ENCODE data around the gene POLR3A. TPM values are rescaled to one million over a fixed set of nuclear protein-coding genes. Genes with fewer than 3 reads are reported as not detected.

Gene POLR3A
- total and polyA plus RNA-seq, 2 donors (not counting 1 experiment from before 2014, with no cell fraction given): 11.6 to 16.8 TPM

DNA sequence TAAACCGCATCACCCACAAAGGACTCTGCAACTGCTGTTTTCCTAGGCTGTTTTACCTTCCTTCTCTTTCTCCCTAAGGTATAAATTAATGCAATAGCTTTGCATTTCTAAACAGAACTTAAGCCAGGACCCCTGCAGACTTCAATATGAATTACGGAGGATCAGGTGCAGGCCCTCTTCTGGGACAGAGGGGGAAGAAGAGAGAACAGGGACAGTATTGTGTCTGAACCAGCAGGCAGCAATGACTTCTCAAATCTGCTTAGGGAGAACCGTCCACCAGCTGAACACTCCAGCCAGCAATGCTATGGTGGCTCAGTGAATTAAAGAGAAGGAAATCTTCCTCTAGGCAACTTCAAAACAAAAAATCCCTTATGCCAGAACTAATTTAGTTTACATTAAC is 35.7 kb downstream of the POLR3A start:
- Histone ChIP-seq H4K20me1 (ENCODE audit: control insufficient read depth, extremely low read depth, insufficient read depth, low read length) (no peaks in the 10 kb centered on the region), H3K36me3 (ENCODE audit: control insufficient read depth, insufficient read depth, low read length) (peaks cover 10% of the 10 kb centered on the region), H3K9me3 (ENCODE audit: control insufficient read depth, insufficient read depth, low read depth, low read length) (no peaks in the 10 kb centered on the region), H2AFZ (ENCODE audit: low read length) (no peak overlapping the region), H3K9ac (ENCODE audit: insufficient read depth, low read length) (no peak overlapping the region), H3K27me3 (ENCODE audit: control insufficient read depth, insufficient read depth, low read length) (no peaks in the 10 kb centered on the region), H3K4me3 (replicated peaks in 1 of 4; ENCODE audit: control extremely low read depth in 1 of 4, insufficient read depth in 1 of 4, low read depth in 3 of 4, low read length in 4 of 4) (no peak overlapping the region), H3K79me2 (ENCODE audit: control insufficient read depth, insufficient read depth, low read length) (no peaks in the 10 kb centered on the region), H3K4me2 (ENCODE audit: extremely low read depth, insufficient read depth, low read length) (no peak overlapping the region), H3K27ac (ENCODE audit: insufficient read depth, low read length) (no peak overlapping the region), H3K4me1 (ENCODE audit: control insufficient read depth, extremely low read depth, insufficient read depth, low read length) (no peaks in the 10 kb centered on the region)
- TF ChIP-seq, protein P1, sequence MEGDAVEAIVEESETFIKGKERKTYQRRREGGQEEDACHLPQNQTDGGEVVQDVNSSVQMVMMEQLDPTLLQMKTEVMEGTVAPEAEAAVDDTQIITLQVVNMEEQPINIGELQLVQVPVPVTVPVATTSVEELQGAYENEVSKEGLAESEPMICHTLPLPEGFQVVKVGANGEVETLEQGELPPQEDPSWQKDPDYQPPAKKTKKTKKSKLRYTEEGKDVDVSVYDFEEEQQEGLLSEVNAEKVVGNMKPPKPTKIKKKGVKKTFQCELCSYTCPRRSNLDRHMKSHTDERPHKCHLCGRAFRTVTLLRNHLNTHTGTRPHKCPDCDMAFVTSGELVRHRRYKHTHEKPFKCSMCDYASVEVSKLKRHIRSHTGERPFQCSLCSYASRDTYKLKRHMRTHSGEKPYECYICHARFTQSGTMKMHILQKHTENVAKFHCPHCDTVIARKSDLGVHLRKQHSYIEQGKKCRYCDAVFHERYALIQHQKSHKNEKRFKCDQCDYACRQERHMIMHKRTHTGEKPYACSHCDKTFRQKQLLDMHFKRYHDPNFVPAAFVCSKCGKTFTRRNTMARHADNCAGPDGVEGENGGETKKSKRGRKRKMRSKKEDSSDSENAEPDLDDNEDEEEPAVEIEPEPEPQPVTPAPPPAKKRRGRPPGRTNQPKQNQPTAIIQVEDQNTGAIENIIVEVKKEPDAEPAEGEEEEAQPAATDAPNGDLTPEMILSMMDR (conservative IDR thresholded peaks at IDR 0.05 in 1 of 2, IDR thresholded peaks at IDR 0.05 in 1 of 2; ENCODE audit: low read depth in 1 of 2, low read length in 2 of 2): no peak
- no peak for TF ChIP-seq EZH2 (IDR thresholded peaks at IDR 0.05; ENCODE audit: low read length, missing control alignments)
- DNase-seq (ENCODE audit: low read depth in 2 of 2): no peak

GRCh38 chr10:77989081-77989724 is 40.1 kb downstream of the POLR3A start:
- peaks cover 23% of the 10 kb centered on the region for H3K36me3 ChIP-seq (ENCODE audit: control insufficient read depth, insufficient read depth, low read length)
- no peak overlapping the region for H2AFZ ChIP-seq (ENCODE audit: low read length)
- no peaks in the 10 kb centered on the region for H3K79me2 ChIP-seq (ENCODE audit: control insufficient read depth, insufficient read depth, low read length)
- H3K4me1 ChIP-seq (ENCODE audit: control insufficient read depth, extremely low read depth, insufficient read depth, low read length): no peaks in the 10 kb centered on the region
- DNase-seq (ENCODE audit: low read depth in 2 of 2): peak in 1 of 2 donors; percentile 63
- no peaks in the 10 kb centered on the region for H4K20me1 ChIP-seq (ENCODE audit: control insufficient read depth, extremely low read depth, insufficient read depth, low read length)
- H3K4me3 ChIP-seq (replicated peaks in 1 of 4; ENCODE audit: control extremely low read depth in 1 of 4, insufficient read depth in 1 of 4, low read depth in 3 of 4, low read length in 4 of 4): no peak overlapping the region
- H3K9me3 ChIP-seq (ENCODE audit: control insufficient read depth, insufficient read depth, low read depth, low read length): no peaks in the 10 kb centered on the region
- H3K9ac ChIP-seq (ENCODE audit: insufficient read depth, low read length): no peak overlapping the region
- H3K27me3 ChIP-seq (ENCODE audit: control insufficient read depth, insufficient read depth, low read length): no peaks in the 10 kb centered on the region
- TF ChIP-seq, protein P1 (conservative IDR thresholded peaks at IDR 0.05 in 1 of 2, IDR thresholded peaks at IDR 0.05 in 1 of 2; ENCODE audit: low read depth in 1 of 2, low read length in 2 of 2): no peak
- TF ChIP-seq EZH2 (IDR thresholded peaks at IDR 0.05; ENCODE audit: low read length, missing control alignments): no peak
- no peak overlapping the region for H3K27ac ChIP-seq (ENCODE audit: insufficient read depth, low read length)
- H3K4me2 ChIP-seq (ENCODE audit: extremely low read depth, insufficient read depth, low read length): no peak overlapping the region

- H3K36me3 ChIP-seq (ENCODE audit: control insufficient read depth, insufficient read depth, low read length): peaks cover 23% of the 10 kb centered on the region
- H2AFZ ChIP-seq (ENCODE audit: low read length): no peak overlapping the region
These were observed 41.6 kb downstream of the POLR3A start for GRCh38 chr10:77987671-77988255.

More at GRCh38 chr10:77987671-77988255, 41.6 kb downstream of the POLR3A start:
- Histone ChIP-seq H3K4me3 (replicated peaks in 1 of 4; ENCODE audit: control extremely low read depth in 1 of 4, insufficient read depth in 1 of 4, low read depth in 3 of 4, low read length in 4 of 4) (no peak overlapping the region), H3K9ac (ENCODE audit: insufficient read depth, low read length) (no peak overlapping the region), H3K4me2 (ENCODE audit: extremely low read depth, insufficient read depth, low read length) (no peak overlapping the region), H3K27ac (ENCODE audit: insufficient read depth, low read length) (no peak overlapping the region), H3K4me1 (ENCODE audit: control insufficient read depth, extremely low read depth, insufficient read depth, low read length) (no peaks in the 10 kb centered on the region), H3K27me3 (ENCODE audit: control insufficient read depth, insufficient read depth, low read length) (no peaks in the 10 kb centered on the region), H3K9me3 (ENCODE audit: control insufficient read depth, insufficient read depth, low read depth, low read length) (no peaks in the 10 kb centered on the region), H3K79me2 (ENCODE audit: control insufficient read depth, insufficient read depth, low read length) (no peaks in the 10 kb centered on the region), H4K20me1 (ENCODE audit: control insufficient read depth, extremely low read depth, insufficient read depth, low read length) (no peaks in the 10 kb centered on the region)
- TF ChIP-seq, protein P1 (conservative IDR thresholded peaks at IDR 0.05 in 1 of 2, IDR thresholded peaks at IDR 0.05 in 1 of 2; ENCODE audit: low read depth in 1 of 2, low read length in 2 of 2): no peak
- no peak for TF ChIP-seq EZH2 (IDR thresholded peaks at IDR 0.05; ENCODE audit: low read length, missing control alignments)
- no peak for DNase-seq (ENCODE audit: low read depth in 2 of 2)

Data from fibroblast of lung (primary cell).